ENCODE measurements around the gene CUEDC2.

Gene CUEDC2

GRCh38 chr10:102462512-102463054, 30.2 kb upstream of the CUEDC2 start:
- TF ChIP-seq EZH2phosphoT487 (IDR thresholded peaks at IDR 0.05; ENCODE audit: borderline replicate concordance, low read length) (no peak), CTCF (IDR thresholded peaks at IDR 0.05; ENCODE audit: low read depth, low read length, poor library complexity, severe bottlenecking) (no peak)
- H4K20me1 ChIP-seq (ENCODE audit: control insufficient read depth, insufficient read depth, low read depth, low read length), result no peaks in the 10 kb centered on the region

GRCh38 chr10:102461187-102462054, 29.0 kb upstream of the CUEDC2 start:
- peak overlapping the region; percentile 88 for H3K4me3 ChIP-seq (ENCODE audit: low read length)
- peaks cover 7% of the 10 kb centered on the region; the same call in 1 of the 2 replicates for H3K36me3 ChIP-seq (ENCODE audit: control insufficient read depth, low read length)
- H3K4me1 ChIP-seq (ENCODE audit: control insufficient read depth, low read length), result peaks cover 35% of the 10 kb centered on the region
- no peaks in the 10 kb centered on the region for H4K20me1 ChIP-seq (ENCODE audit: control insufficient read depth, insufficient read depth, low read depth, low read length)
- peak overlapping the region; percentile 75 for H3K27ac ChIP-seq (ENCODE audit: low read depth, low read length)
- peaks cover 7% of the 10 kb centered on the region; the same call in 1 of the 2 replicates for H3F3A ChIP-seq (ENCODE audit: control insufficient read depth, insufficient read depth)
- H3K9me3 ChIP-seq (ENCODE audit: control insufficient read depth, insufficient read depth, low read length), result no peaks in the 10 kb centered on the region
- TF ChIP-seq EZH2phosphoT487 (IDR thresholded peaks at IDR 0.05; ENCODE audit: borderline replicate concordance, low read length) (no peak), CTCF (IDR thresholded peaks at IDR 0.05; ENCODE audit: low read depth, low read length, poor library complexity, severe bottlenecking) (no peak)
- H3K79me2 ChIP-seq (ENCODE audit: control insufficient read depth, low read length), result peaks cover 46% of the 10 kb centered on the region
- H3K27me3 ChIP-seq (ENCODE audit: control insufficient read depth, low read length), result no peaks in the 10 kb centered on the region
- peak overlapping the region; percentile 83 for H3K4me2 ChIP-seq (ENCODE audit: low read length)
- H3K9me2 ChIP-seq (replicated peaks; ENCODE audit: control insufficient read depth, low read length), result no peaks in the 10 kb centered on the region

More at GRCh38 chr10:102462512-102463054, 30.2 kb upstream of the CUEDC2 start:
- Histone ChIP-seq H3K4me3 (ENCODE audit: low read length) (peak overlapping the region; percentile 88), H3K27me3 (ENCODE audit: control insufficient read depth, low read length) (no peaks in the 10 kb centered on the region), H3F3A (ENCODE audit: control insufficient read depth, insufficient read depth) (peaks cover 7% of the 10 kb centered on the region; the same call in 1 of the 2 replicates), H3K79me2 (ENCODE audit: control insufficient read depth, low read length) (peaks cover 52% of the 10 kb centered on the region), H3K4me1 (ENCODE audit: control insufficient read depth, low read length) (peaks cover 35% of the 10 kb centered on the region), H3K9me3 (ENCODE audit: control insufficient read depth, insufficient read depth, low read length) (no peaks in the 10 kb centered on the region), H3K27ac (ENCODE audit: low read depth, low read length) (peak overlapping the region; percentile 75), H3K36me3 (ENCODE audit: control insufficient read depth, low read length) (peaks cover 7% of the 10 kb centered on the region; the same call in 1 of the 2 replicates), H3K4me2 (ENCODE audit: low read length) (peak overlapping the region; percentile 83), H3K9me2 (replicated peaks; ENCODE audit: control insufficient read depth, low read length) (no peaks in the 10 kb centered on the region)

GRCh38 chr10:102460836-102461186, 28.4 kb upstream of the CUEDC2 start:
- Histone ChIP-seq H3K4me2 (ENCODE audit: low read length) (peak overlapping the region; percentile 83), H3K4me1 (ENCODE audit: control insufficient read depth, low read length) (peaks cover 35% of the 10 kb centered on the region), H3K27me3 (ENCODE audit: control insufficient read depth, low read length) (no peaks in the 10 kb centered on the region), H3K79me2 (ENCODE audit: control insufficient read depth, low read length) (peaks cover 42% of the 10 kb centered on the region), H3K27ac (ENCODE audit: low read depth, low read length) (no peak overlapping the region), H3K36me3 (ENCODE audit: control insufficient read depth, low read length) (peaks cover 13% of the 10 kb centered on the region), H3K9me2 (replicated peaks; ENCODE audit: control insufficient read depth, low read length) (no peaks in the 10 kb centered on the region), H3K4me3 (ENCODE audit: low read length) (peak overlapping the region; percentile 88), H3F3A (ENCODE audit: control insufficient read depth, insufficient read depth) (peaks cover 12% of the 10 kb centered on the region), H3K9me3 (ENCODE audit: control insufficient read depth, insufficient read depth, low read length) (no peaks in the 10 kb centered on the region), H4K20me1 (ENCODE audit: control insufficient read depth, insufficient read depth, low read depth, low read length) (no peaks in the 10 kb centered on the region)
- TF ChIP-seq EZH2phosphoT487 (IDR thresholded peaks at IDR 0.05; ENCODE audit: borderline replicate concordance, low read length) (no peak), CTCF (IDR thresholded peaks at IDR 0.05; ENCODE audit: low read depth, low read length, poor library complexity, severe bottlenecking) (no peak)

Data from DOHH2 (cell line).